HepG2 (cell line): ENCODE data around the gene APOA1. TPM values are rescaled to one million over a fixed set of nuclear protein-coding genes. Genes with fewer than 3 reads are reported as not detected.
A peak's percentile ranks its signal among the peaks of the same experiment; 100 is the strongest.

Source experiments
- ATAC-seq: fragments of 200-7000 bp; cut with Tn5 transposase; 3 replicates; pipeline ENCODE4 v1.9.1; 2020; ENCODE audit warnings: mild to moderate bottlenecking, moderate library complexity
- BruUV-seq: library from RNA; stranded (reverse); fragments of 400-500 nt; replicated peaks from 2 replicates; lab custom pipeline; 2021; lab: Mats Ljungman, UMichigan
- CTCF ChIA-PET: fragments of 300-600 bp; formaldehyde crosslinking; extraction: SDS; loops from one replicate; lab custom pipeline; 2021; ENCODE audit warnings: low total read pairs, inconsistent platforms, low intra/inter-chr PET ratio; lab: Yijun Ruan, JAX
- POLR2A ChIA-PET: fragments of 350-600 bp; sonication (Branson Sonifier 250); formaldehyde crosslinking; loops from one replicate; lab custom pipeline; 2020; ENCODE audit warnings: antibody characterized with exemption, inconsistent platforms; lab: Yijun Ruan, JAX
- DNase-seq: peaks from one replicate; pipeline ENCODE4 v3.0.0-alpha.2; 2015; ENCODE audit warnings: low spot score
- FAIRE-seq: peaks from 3 replicates; lab custom pipeline; 2011; peaks lifted over from hg19 to GRCh38; lab: Jason Lieb, UNC
- H2AFZ ChIP-seq: one replicate; pipeline ENCODE4 v1.6.1; 2011; ENCODE audit warnings: low read length, inconsistent platforms
- H3K27ac ChIP-seq: fragments of 300-600 bp; 3 replicates; pipeline ENCODE4 v1.8.0; 2011; ENCODE audit warnings: mixed run types, mild to moderate bottlenecking, mixed read lengths, low read length, inconsistent platforms; ENCODE audit not compliant: insufficient read depth; ENCODE audit errors: extremely low read length
- H3K27me3 ChIP-seq, 2 experiments: fragments of 200-600 bp in 1 of 2; 2 replicates in 1 of 2; 3 replicates in 1 of 2; pipeline versions ENCODE4 v1.6.0 to v1.8.0; 2011; ENCODE audit warnings: low read length in 2 of 2, mild to moderate bottlenecking in 2 of 2, moderate library complexity in 2 of 2, inconsistent platforms in 1 of 2; ENCODE audit not compliant: insufficient read depth in 2 of 2, control insufficient read depth in 1 of 2
- H3K36me3 ChIP-seq, 2 experiments: fragments of 200-600 bp in 1 of 2; replicated peaks in 1 of 2; 2 replicates in 1 of 2; 3 replicates in 1 of 2; pipeline versions ENCODE4 v1.5.1 to v1.8.0; 2011; ENCODE audit warnings: low read length in 2 of 2, inconsistent platforms in 1 of 2; ENCODE audit not compliant: insufficient read depth in 2 of 2, control insufficient read depth in 1 of 2
- H3K4me1 ChIP-seq: 2 replicates; pipeline ENCODE4 v1.5.1; 2012; ENCODE audit warnings: low read length, inconsistent platforms; ENCODE audit not compliant: insufficient read depth
- H3K4me2 ChIP-seq: 2 replicates; pipeline ENCODE4 v1.6.0; 2011; ENCODE audit warnings: low read depth, low read length, inconsistent platforms
- H3K4me3 ChIP-seq, 3 experiments: fragments of 200-600 bp in 1 of 3; sonication (generic), shearing (Covaris generic) in 1 of 3; replicated peaks in 1 of 3; 2 replicates each; pipeline ENCODE4 v1.5.1; 2011 to 2016; ENCODE audit warnings: low read length in 3 of 3, inconsistent platforms in 2 of 3, low read depth in 2 of 3, mild to moderate bottlenecking in 2 of 3, control low read depth in 1 of 3, mixed read lengths in 1 of 3; ENCODE audit not compliant: insufficient read depth in 1 of 3
- H3K79me2 ChIP-seq: one replicate; pipeline ENCODE4 v1.6.1; 2011; ENCODE audit warnings: low read length, inconsistent platforms; ENCODE audit not compliant: insufficient read depth
- H3K9ac ChIP-seq: 2 replicates; pipeline ENCODE4 v1.6.0; 2011; ENCODE audit warnings: mild to moderate bottlenecking, low read depth, low read length, inconsistent platforms; ENCODE audit not compliant: insufficient read depth
- H3K9me3 ChIP-seq: 2 replicates; pipeline ENCODE4 v1.5.1; 2012; ENCODE audit warnings: mild to moderate bottlenecking, low read length
- H4K20me1 ChIP-seq: 2 replicates; pipeline ENCODE4 v1.6.0; 2011; ENCODE audit warnings: inconsistent platforms, mild to moderate bottlenecking, low read length, moderate library complexity; ENCODE audit not compliant: insufficient read depth
- HOXA5 ChIP-seq: sonication (generic); formaldehyde crosslinking; IDR thresholded peaks from 2 replicates; pipeline ENCODE4 v1.4.0; 2020; ENCODE audit warnings: missing genetic modification reagents
- MTA1 ChIP-seq: sonication (generic); formaldehyde crosslinking; IDR thresholded peaks from 2 replicates; pipeline ENCODE4 v1.4.0; 2020; ENCODE audit warnings: missing genetic modification reagents, mild to moderate bottlenecking, borderline replicate concordance
- SOX5 ChIP-seq: IDR thresholded peaks from 2 replicates; pipeline ENCODE4 v1.6.1; 2016; ENCODE audit warnings: borderline replicate concordance
- TBX2 ChIP-seq: sonication (generic); formaldehyde crosslinking; IDR thresholded peaks from 2 replicates; pipeline ENCODE4 v1.5.0; 2020; ENCODE audit warnings: missing genetic modification reagents, mild to moderate bottlenecking, borderline replicate concordance
- TCF7 ChIP-seq: sonication (generic); IDR thresholded peaks from 2 replicates; pipeline ENCODE4 v1.6.1; 2016; ENCODE audit warnings: antibody characterized with exemption, low read depth
- ZSCAN20 ChIP-seq: sonication (generic); formaldehyde crosslinking; IDR thresholded peaks from 2 replicates; pipeline ENCODE4 v1.4.0; 2020; ENCODE audit warnings: missing genetic modification reagents, mild to moderate bottlenecking, borderline replicate concordance
- whole genome bisulfite sequencing: methylation state at CpG from one replicate; pipeline ENCODE4 v1.1.6; 2017; ENCODE audit warnings: low lambda C conversion rate; 5-methylcytosine and 5-hydroxymethylcytosine counted together
- in situ Hi-C: cut with HindIII; loops from 2 replicates; pipeline ENCODE4 v1.10.0; 2017; ENCODE audit warnings: low pct_unique_long_range_greater_than_20kb; ENCODE audit not compliant: extremely low pct_ligation_motif_present
- intact Hi-C: fragments of 100-400 bp; cut with micrococcal nuclease; formaldehyde crosslinking; loops from one replicate; pipeline ENCODE4 v1.10.0; 2022; ENCODE audit not compliant: unreplicated experiment
- polyA plus RNA-seq, 8 experiments: library from polyadenylated mRNA; depleted of rRNA in 3 of 8; stranded (reverse) in 7 of 8; unstranded in 1 of 8; fragments of >200 nt; fragmentation: Illumina TruSeq in 4 of 8; extraction: Trizol in 4 of 8; gene quantifications; 2 replicates each; pipeline versions ENCODE4 v1.2.1 to v1.2.3, GENCODE V29; 2011 to 2016; ENCODE audit warnings: low read depth in 4 of 8, missing spikeins in 1 of 8, mixed read lengths in 1 of 8; ENCODE audit not compliant: insufficient read depth in 1 of 8
- total RNA-seq, 5 experiments: library from RNA; depleted of rRNA; stranded (reverse); fragments of >200 nt; fragmentation: Illumina TruSeq; extraction: Trizol; gene quantifications; 2 replicates each; pipeline ENCODE4 v1.2.3, GENCODE V29; 2016; ENCODE audit warnings: low read depth in 1 of 5
- TF ChIP-seq, protein P1 (sequence below): sonication (generic); formaldehyde crosslinking; IDR thresholded peaks from 2 replicates; pipeline ENCODE4 v1.5.0; 2020; ENCODE audit warnings: mild to moderate bottlenecking, missing genetic modification reagents
- TF ChIP-seq, protein P2 (sequence below): sonication (generic); formaldehyde crosslinking; IDR thresholded peaks from 2 replicates; pipeline ENCODE4 v1.4.0; 2020; ENCODE audit warnings: low read depth, missing genetic modification reagents
- TF ChIP-seq, protein P3 (sequence below): sonication (generic); formaldehyde crosslinking; IDR thresholded peaks from 2 replicates; pipeline ENCODE4 v1.4.0; 2020; ENCODE audit warnings: missing genetic modification reagents, borderline replicate concordance
- TF ChIP-seq, protein P4 (sequence below): sonication (generic); formaldehyde crosslinking; IDR thresholded peaks from 2 replicates; pipeline ENCODE4 v1.4.0; 2020; ENCODE audit warnings: missing genetic modification reagents, borderline replicate concordance

The APOA1 gene
- total and polyA plus RNA-seq, 2 of the 13 experiments (the other 11 are each of a cell fraction or from before 2014, with no cell fraction given): 1,973 to 5,485 TPM

GRCh38 chr11:116840224-116840745, 2.9 kb upstream of the APOA1 start:
- peak overlapping the region; percentile 85 for H3K27ac ChIP-seq
- POLR2A ChIA-PET: interaction anchor here (1.0 to 11.5 kb wide), 6 partner anchors 9 to 53 kb away, joined by 4 to 361 read pairs (median 10); partner anchors contain the start of genes APOA4, APOA5, APOC3 and ZPR1
- WGBS: 6% methylated on average over 6 of the region's 6 CpGs
- H3K27me3 ChIP-seq: no peaks in the 10 kb centered on the region
- no TSS peak for BruUV-seq
- H4K20me1 ChIP-seq: peaks cover 9% of the 10 kb centered on the region; the same call in 1 of the 2 replicates
- H3K79me2 ChIP-seq: peaks cover 22% of the 10 kb centered on the region
- H3K4me3 ChIP-seq: peak overlapping the region; percentile 38 to 67 (median 51); a peak in 5 of 6 replicates
- CTCF ChIA-PET: interaction anchor here (1.5 kb wide), 1 partner anchor 49 kb away, joined by 4 read pairs; the partner anchor contains the start of gene APOA5
- H2AFZ ChIP-seq: peak overlapping the region; percentile 64
- peaks cover 75% of the 10 kb centered on the region for H3K4me1 ChIP-seq
- H3K4me2 ChIP-seq: peak overlapping the region; percentile 86
- DNase-seq (peak; percentile 47), ATAC-seq (peak; percentile 8), FAIRE-seq (peak; percentile 69)
- peak overlapping the region; percentile 65 for H3K9ac ChIP-seq
- intact Hi-C loops: no loop called here
- in situ Hi-C loops: no loop called here
- H3K36me3 ChIP-seq: peaks cover 3 to 6% of the 10 kb centered on the region in 2 experiments; a peak in 4 of 5 replicates
- H3K9me3 ChIP-seq: no peaks in the 10 kb centered on the region
- no peak for TF ChIP-seq TCF7
- peak; percentile 2; the same call in 1 of the 2 replicates for TF ChIP-seq SOX5 (CRISPR knock-in tag)
- no peak for TF ChIP-seq MTA1
- TF ChIP-seq, protein P1, sequence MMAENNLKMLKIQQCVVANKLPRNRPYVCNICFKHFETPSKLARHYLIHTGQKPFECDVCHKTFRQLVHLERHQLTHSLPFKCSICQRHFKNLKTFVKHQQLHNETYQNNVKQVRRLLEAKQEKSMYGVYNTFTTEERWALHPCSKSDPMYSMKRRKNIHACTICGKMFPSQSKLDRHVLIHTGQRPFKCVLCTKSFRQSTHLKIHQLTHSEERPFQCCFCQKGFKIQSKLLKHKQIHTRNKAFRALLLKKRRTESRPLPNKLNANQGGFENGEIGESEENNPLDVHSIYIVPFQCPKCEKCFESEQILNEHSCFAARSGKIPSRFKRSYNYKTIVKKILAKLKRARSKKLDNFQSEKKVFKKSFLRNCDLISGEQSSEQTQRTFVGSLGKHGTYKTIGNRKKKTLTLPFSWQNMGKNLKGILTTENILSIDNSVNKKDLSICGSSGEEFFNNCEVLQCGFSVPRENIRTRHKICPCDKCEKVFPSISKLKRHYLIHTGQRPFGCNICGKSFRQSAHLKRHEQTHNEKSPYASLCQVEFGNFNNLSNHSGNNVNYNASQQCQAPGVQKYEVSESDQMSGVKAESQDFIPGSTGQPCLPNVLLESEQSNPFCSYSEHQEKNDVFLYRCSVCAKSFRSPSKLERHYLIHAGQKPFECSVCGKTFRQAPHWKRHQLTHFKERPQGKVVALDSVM: no peak
- TF ChIP-seq, protein P2, sequence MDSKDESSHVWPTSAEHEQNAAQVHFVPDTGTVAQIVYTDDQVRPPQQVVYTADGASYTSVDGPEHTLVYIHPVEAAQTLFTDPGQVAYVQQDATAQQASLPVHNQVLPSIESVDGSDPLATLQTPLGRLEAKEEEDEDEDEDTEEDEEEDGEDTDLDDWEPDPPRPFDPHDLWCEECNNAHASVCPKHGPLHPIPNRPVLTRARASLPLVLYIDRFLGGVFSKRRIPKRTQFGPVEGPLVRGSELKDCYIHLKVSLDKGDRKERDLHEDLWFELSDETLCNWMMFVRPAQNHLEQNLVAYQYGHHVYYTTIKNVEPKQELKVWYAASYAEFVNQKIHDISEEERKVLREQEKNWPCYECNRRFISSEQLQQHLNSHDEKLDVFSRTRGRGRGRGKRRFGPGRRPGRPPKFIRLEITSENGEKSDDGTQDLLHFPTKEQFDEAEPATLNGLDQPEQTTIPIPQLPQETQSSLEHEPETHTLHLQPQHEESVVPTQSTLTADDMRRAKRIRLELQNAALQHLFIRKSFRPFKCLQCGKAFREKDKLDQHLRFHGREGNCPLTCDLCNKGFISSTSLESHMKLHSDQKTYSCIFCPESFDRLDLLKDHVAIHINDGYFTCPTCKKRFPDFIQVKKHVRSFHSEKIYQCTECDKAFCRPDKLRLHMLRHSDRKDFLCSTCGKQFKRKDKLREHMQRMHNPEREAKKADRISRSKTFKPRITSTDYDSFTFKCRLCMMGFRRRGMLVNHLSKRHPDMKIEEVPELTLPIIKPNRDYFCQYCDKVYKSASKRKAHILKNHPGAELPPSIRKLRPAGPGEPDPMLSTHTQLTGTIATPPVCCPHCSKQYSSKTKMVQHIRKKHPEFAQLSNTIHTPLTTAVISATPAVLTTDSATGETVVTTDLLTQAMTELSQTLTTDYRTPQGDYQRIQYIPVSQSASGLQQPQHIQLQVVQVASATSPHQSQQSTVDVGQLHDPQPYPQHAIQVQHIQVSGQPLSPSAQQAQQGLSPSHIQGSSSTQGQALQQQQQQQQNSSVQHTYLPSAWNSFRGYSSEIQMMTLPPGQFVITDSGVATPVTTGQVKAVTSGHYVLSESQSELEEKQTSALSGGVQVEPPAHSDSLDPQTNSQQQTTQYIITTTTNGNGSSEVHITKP (CRISPR knock-in tag): no peak
- TF ChIP-seq ZSCAN20 (CRISPR knock-in tag): 0 out of 2 replicates have a peak, but pooled peaks have one; percentile 73
- TF ChIP-seq, protein P3, sequence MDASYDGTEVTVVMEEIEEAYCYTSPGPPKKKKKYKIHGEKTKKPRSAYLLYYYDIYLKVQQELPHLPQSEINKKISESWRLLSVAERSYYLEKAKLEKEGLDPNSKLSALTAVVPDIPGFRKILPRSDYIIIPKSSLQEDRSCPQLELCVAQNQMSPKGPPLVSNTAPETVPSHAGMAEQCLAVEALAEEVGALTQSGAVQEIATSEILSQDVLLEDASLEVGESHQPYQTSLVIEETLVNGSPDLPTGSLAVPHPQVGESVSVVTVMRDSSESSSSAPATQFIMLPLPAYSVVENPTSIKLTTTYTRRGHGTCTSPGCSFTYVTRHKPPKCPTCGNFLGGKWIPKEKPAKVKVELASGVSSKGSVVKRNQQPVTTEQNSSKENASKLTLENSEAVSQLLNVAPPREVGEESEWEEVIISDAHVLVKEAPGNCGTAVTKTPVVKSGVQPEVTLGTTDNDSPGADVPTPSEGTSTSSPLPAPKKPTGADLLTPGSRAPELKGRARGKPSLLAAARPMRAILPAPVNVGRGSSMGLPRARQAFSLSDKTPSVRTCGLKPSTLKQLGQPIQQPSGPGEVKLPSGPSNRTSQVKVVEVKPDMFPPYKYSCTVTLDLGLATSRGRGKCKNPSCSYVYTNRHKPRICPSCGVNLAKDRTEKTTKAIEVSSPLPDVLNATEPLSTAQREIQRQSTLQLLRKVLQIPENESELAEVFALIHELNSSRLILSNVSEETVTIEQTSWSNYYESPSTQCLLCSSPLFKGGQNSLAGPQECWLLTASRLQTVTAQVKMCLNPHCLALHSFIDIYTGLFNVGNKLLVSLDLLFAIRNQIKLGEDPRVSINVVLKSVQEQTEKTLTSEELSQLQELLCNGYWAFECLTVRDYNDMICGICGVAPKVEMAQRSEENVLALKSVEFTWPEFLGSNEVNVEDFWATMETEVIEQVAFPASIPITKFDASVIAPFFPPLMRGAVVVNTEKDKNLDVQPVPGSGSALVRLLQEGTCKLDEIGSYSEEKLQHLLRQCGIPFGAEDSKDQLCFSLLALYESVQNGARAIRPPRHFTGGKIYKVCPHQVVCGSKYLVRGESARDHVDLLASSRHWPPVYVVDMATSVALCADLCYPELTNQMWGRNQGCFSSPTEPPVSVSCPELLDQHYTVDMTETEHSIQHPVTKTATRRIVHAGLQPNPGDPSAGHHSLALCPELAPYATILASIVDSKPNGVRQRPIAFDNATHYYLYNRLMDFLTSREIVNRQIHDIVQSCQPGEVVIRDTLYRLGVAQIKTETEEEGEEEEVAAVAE (CRISPR knock-in tag): no peak
- 0 out of 2 replicates have a peak, but pooled peaks have one; percentile 10 for TF ChIP-seq TBX2 (CRISPR knock-in tag)
- TF ChIP-seq, protein P4, sequence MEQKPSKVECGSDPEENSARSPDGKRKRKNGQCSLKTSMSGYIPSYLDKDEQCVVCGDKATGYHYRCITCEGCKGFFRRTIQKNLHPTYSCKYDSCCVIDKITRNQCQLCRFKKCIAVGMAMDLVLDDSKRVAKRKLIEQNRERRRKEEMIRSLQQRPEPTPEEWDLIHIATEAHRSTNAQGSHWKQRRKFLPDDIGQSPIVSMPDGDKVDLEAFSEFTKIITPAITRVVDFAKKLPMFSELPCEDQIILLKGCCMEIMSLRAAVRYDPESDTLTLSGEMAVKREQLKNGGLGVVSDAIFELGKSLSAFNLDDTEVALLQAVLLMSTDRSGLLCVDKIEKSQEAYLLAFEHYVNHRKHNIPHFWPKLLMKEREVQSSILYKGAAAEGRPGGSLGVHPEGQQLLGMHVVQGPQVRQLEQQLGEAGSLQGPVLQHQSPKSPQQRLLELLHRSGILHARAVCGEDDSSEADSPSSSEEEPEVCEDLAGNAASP (CRISPR knock-in tag): no peak
- TF ChIP-seq HOXA5 (CRISPR knock-in tag): peak; percentile 12
